GM23338 (cell line): Measurements from ENCODE around the gene TAS2R40.

Experiments
- CREB1 ChIP-seq: fragments of 250-450 bp; sonication (Bioruptor Pico); IDR thresholded peaks from 2 replicates; pipeline ENCODE4 v1.5.0; 2020; ENCODE audit warnings: low read depth, mild to moderate bottlenecking, moderate library complexity
- CTCF ChIP-seq, 2 experiments: fragments of 200-600 bp in 1 of 2; sonication (generic) in 1 of 2; conservative IDR thresholded peaks; 2 replicates each; pipeline versions ENCODE4 v1.5.1 to v1.6.1; 2016 to 2017; ENCODE audit warnings: antibody characterized with exemption in 2 of 2, low read depth in 2 of 2, mild to moderate bottlenecking in 2 of 2, moderate library complexity in 1 of 2
- ETS1 ChIP-seq: IDR thresholded peaks from 2 replicates; pipeline ENCODE4 v1.6.1; 2016; ENCODE audit warnings: antibody characterized with exemption
- EZH2 ChIP-seq: fragments of 200-600 bp; sonication (generic); IDR thresholded peaks from one replicate; pipeline ENCODE4 v1.8.0; 2017; ENCODE audit warnings: antibody characterized with exemption, mild to moderate bottlenecking, low read depth; ENCODE audit not compliant: unreplicated experiment
- EZH2phosphoT487 ChIP-seq: fragments of 200-600 bp; sonication (generic); IDR thresholded peaks from one replicate; pipeline ENCODE4 v1.8.1; 2018; ENCODE audit warnings: antibody characterized with exemption; ENCODE audit not compliant: unreplicated experiment
- POLR2AphosphoS5 ChIP-seq: IDR thresholded peaks from 2 replicates; pipeline ENCODE4 v1.6.1; 2016; ENCODE audit warnings: antibody characterized with exemption, low read depth
- REST ChIP-seq: IDR thresholded peaks from one replicate; pipeline ENCODE4 v1.6.1; 2018; ENCODE audit warnings: antibody characterized with exemption; ENCODE audit not compliant: unreplicated experiment
- ZNF331 ChIP-seq: fragments of 250-450 bp; sonication (Bioruptor Pico); IDR thresholded peaks from 2 replicates; pipeline ENCODE4 v1.5.0; 2020; ENCODE audit warnings: low read depth, mild to moderate bottlenecking, moderate library complexity

GRCh38 chr7:143242306-143242705, 20.5 kb downstream of the TAS2R40 start:
- TF ChIP-seq CTCF (conservative IDR thresholded peaks at IDR 0.05; ENCODE audit: low read depth in 2 of 2), result no peak
- TF ChIP-seq POLR2AphosphoS5, result no peak
- no peak for TF ChIP-seq ETS1
- no peak for TF ChIP-seq EZH2phosphoT487
- TF ChIP-seq REST, result no peak
- TF ChIP-seq EZH2, result no peak
- no peak for TF ChIP-seq CREB1
- TF ChIP-seq ZNF331 (CRISPR knock-in tag), result no peak
